K562 (cell line): ENCODE data around the gene FAM53B.

ENCODE experiments used
- CREB3 ChIP-seq: fragments of 450-650 bp; conservative IDR thresholded peaks from 2 replicates; pipeline ENCODE4 v1.6.1; 2016; ENCODE audit warnings: missing genetic modification characterization, low read depth, mild to moderate bottlenecking, missing compliant biosample characterization, moderate library complexity
- CTCF ChIP-seq, 3 experiments: IDR thresholded peaks in 2 of 3; conservative IDR thresholded peaks in 1 of 3; 2 replicates each; pipeline ENCODE4 v1.5.1; 2011 to 2012; ENCODE audit warnings: low read length in 3 of 3, mild to moderate bottlenecking in 3 of 3, control low read depth in 2 of 3, improper control_type of control experiment in 1 of 3, inconsistent platforms in 1 of 3, low read depth in 1 of 3, mixed read lengths in 1 of 3, moderate library complexity in 1 of 3; ENCODE audit not compliant: insufficient read depth in 2 of 3
- POLR2AphosphoS5 ChIP-seq: IDR thresholded peaks from 2 replicates; pipeline ENCODE4 v1.6.1; 2011; ENCODE audit warnings: mild to moderate bottlenecking, low read depth, low read length, moderate library complexity; ENCODE audit not compliant: control insufficient read depth, insufficient read depth
- ZBTB40 ChIP-seq, 2 experiments: fragments of 450-650 bp in 1 of 2; sonication (generic) in 1 of 2; formaldehyde crosslinking in 1 of 2; IDR thresholded peaks; 2 replicates each; pipeline versions ENCODE4 v1.7.1 to v1.9.0; 2016 to 2022; ENCODE audit warnings: inconsistent platforms in 1 of 2, mild to moderate bottlenecking in 1 of 2, missing genetic modification reagents in 1 of 2
- ZC3H8 ChIP-seq: fragments of 450-650 bp; IDR thresholded peaks from 2 replicates; pipeline ENCODE4 v1.6.1; 2017

- no peak for TF ChIP-seq POLR2AphosphoS5
- TF ChIP-seq CTCF (IDR thresholded peaks at IDR 0.05 in 2 of 3, conservative IDR thresholded peaks at IDR 0.05 in 1 of 3; ENCODE audit: insufficient read depth in 2 of 3, low read depth in 1 of 3, low read length in 3 of 3): no peak
- TF ChIP-seq ZBTB40 (IDR thresholded peaks at IDR 0.05): no peak
- TF ChIP-seq ZBTB40 (CRISPR knock-in tag; IDR thresholded peaks at IDR 0.05): no peak
- TF ChIP-seq ZC3H8: no peak
- no peak for TF ChIP-seq CREB3 (tag)
These were observed 104.5 kb downstream of the FAM53B start for GRCh38 chr10:124639646-124640045.
